ENCODE data around the gene TTC9. TPM values are rescaled to one million over a fixed set of nuclear protein-coding genes. Genes with fewer than 3 reads are reported as not detected.
"Not testable (repeated sequence)": the region's sequence is repeated elsewhere in the genome, so short reads cannot be mapped to it uniquely, and the experiment has no call there.

The TTC9 gene
- polyA plus RNA-seq, 3 donors: 3.1 to 4.2 (median 3.7) TPM

GRCh38 chr14:70671652-70672644 is 30.2 kb downstream of the TTC9 start:
- no peak for DNase-seq (ENCODE audit: low read depth in 3 of 3, low spot score in 2 of 3)

GRCh38 chr14:70677341-70677740 is 35.6 kb downstream of the TTC9 start:
- no peak for DNase-seq (ENCODE audit: low read depth in 3 of 3, low spot score in 2 of 3)

GRCh38 chr14:70680748-70681147 is 39.0 kb downstream of the TTC9 start:
- no peak for DNase-seq (ENCODE audit: low read depth in 3 of 3, low spot score in 2 of 3)

- no peak for DNase-seq (ENCODE audit: low read depth in 3 of 3, low spot score in 2 of 3)
Measured at GRCh38 chr14:70683983-70684382, 42.3 kb downstream of the TTC9 start.

- no peak for DNase-seq (ENCODE audit: low read depth in 3 of 3, low spot score in 2 of 3)
Measured at GRCh38 chr14:70685474-70686197, 43.9 kb downstream of the TTC9 start.

- DNase-seq (ENCODE audit: low read depth in 3 of 3, low spot score in 2 of 3): no peak
Measured at GRCh38 chr14:70692210-70692609, 50.5 kb downstream of the TTC9 start.

- no peak for DNase-seq (ENCODE audit: low read depth in 3 of 3, low spot score in 2 of 3)
Measured at GRCh38 chr14:70696026-70696425, 54.3 kb downstream of the TTC9 start.

- DNase-seq (ENCODE audit: low read depth in 3 of 3, low spot score in 2 of 3): no peak
Measured at GRCh38 chr14:70697701-70698100, 56.0 kb downstream of the TTC9 start.

- DNase-seq (ENCODE audit: low read depth in 3 of 3, low spot score in 2 of 3): no peak
Measured at GRCh38 chr14:70698288-70698687, 56.6 kb downstream of the TTC9 start.

- no peak for DNase-seq (ENCODE audit: low read depth in 3 of 3, low spot score in 2 of 3)
Measured at GRCh38 chr14:70699646-70700045, 57.9 kb downstream of the TTC9 start.

- DNase-seq (ENCODE audit: low read depth in 3 of 3, low spot score in 2 of 3): no peak
Measured at GRCh38 chr14:70700955-70701585, 59.4 kb downstream of the TTC9 start.

GRCh38 chr14:70701610-70702009 is 59.9 kb downstream of the TTC9 start:
- no peak for DNase-seq (ENCODE audit: low read depth in 3 of 3, low spot score in 2 of 3)

- no peak for DNase-seq (ENCODE audit: low read depth in 3 of 3, low spot score in 2 of 3)
Measured at GRCh38 chr14:70702161-70702560, 60.4 kb downstream of the TTC9 start.

GRCh38 chr14:70703621-70704168 is 62.0 kb downstream of the TTC9 start:
- not testable (repeated sequence) for DNase-seq (ENCODE audit: low read depth in 3 of 3, low spot score in 2 of 3)

- DNase-seq (ENCODE audit: low read depth in 3 of 3, low spot score in 2 of 3): no peak
Measured at GRCh38 chr14:70704960-70705359, 63.2 kb downstream of the TTC9 start.

GRCh38 chr14:70706177-70706576 is 64.5 kb downstream of the TTC9 start:
- DNase-seq (ENCODE audit: low read depth in 3 of 3, low spot score in 2 of 3): no peak

- no peak for DNase-seq (ENCODE audit: low read depth in 3 of 3, low spot score in 2 of 3)
Measured at GRCh38 chr14:70707138-70708038, 65.7 kb downstream of the TTC9 start.

GRCh38 chr14:70708717-70709570 is 67.2 kb downstream of the TTC9 start:
- no peak for DNase-seq (ENCODE audit: low read depth in 3 of 3, low spot score in 2 of 3)

Measured in right renal cortex interstitium (tissue), 3 donors.